Lower leg skin (tissue), 3 donors: Measurements from ENCODE around the gene SAMD8.

Experiments
- CTCF ChIP-seq, 3 donors: fragments of 450-650 bp; IDR thresholded peaks; one replicate each; pipeline ENCODE4 v1.5.1; 2016; ENCODE audit warnings: antibody characterized with exemption in 3 of 3, mild to moderate bottlenecking in 3 of 3, moderate library complexity in 2 of 3
- POLR2A ChIP-seq, 2 donors: fragments of 450-650 bp; IDR thresholded peaks; one replicate each; pipeline ENCODE4 v1.6.1; 2016 to 2017; ENCODE audit warnings: antibody characterized with exemption in 2 of 2, mild to moderate bottlenecking in 1 of 2, moderate library complexity in 1 of 2

GRCh38 chr10:75089634-75090033 lies 21.8 kb upstream of the SAMD8 start:
- TF ChIP-seq CTCF (IDR thresholded peaks at IDR 0.05) (no peak), POLR2A (IDR thresholded peaks at IDR 0.05) (no peak)
